ENCODE measurements around the gene CARD14.

DNA sequence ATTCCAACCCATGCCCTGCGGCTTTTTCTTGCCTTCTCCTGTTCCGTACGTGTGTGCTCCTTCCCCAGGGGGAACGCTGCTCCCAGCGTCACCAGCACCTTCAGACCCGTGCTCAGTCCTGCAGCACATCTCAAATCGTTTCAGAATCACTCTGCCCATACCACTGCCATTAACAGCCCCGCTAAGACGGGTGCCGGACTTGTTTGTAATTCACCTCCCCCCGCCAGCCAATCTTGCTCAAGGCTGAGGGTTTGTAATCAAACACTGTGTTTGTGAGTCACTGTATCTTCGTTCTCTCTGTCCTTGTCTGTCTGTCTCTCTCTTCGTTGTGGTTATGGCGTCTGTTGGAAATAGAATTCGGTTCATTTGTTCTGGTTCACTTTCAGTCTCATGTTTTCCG lies 17.3 kb downstream of the CARD14 start:
- TF ChIP-seq, protein P1, sequence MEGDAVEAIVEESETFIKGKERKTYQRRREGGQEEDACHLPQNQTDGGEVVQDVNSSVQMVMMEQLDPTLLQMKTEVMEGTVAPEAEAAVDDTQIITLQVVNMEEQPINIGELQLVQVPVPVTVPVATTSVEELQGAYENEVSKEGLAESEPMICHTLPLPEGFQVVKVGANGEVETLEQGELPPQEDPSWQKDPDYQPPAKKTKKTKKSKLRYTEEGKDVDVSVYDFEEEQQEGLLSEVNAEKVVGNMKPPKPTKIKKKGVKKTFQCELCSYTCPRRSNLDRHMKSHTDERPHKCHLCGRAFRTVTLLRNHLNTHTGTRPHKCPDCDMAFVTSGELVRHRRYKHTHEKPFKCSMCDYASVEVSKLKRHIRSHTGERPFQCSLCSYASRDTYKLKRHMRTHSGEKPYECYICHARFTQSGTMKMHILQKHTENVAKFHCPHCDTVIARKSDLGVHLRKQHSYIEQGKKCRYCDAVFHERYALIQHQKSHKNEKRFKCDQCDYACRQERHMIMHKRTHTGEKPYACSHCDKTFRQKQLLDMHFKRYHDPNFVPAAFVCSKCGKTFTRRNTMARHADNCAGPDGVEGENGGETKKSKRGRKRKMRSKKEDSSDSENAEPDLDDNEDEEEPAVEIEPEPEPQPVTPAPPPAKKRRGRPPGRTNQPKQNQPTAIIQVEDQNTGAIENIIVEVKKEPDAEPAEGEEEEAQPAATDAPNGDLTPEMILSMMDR (conservative IDR thresholded peaks at IDR 0.05; ENCODE audit: low read length): no peak
- no peak for TF ChIP-seq EZH2phosphoT487 (IDR thresholded peaks at IDR 0.05; ENCODE audit: borderline replicate concordance)
